ENCODE measurements around the gene WWOX. TPM values are rescaled to one million over a fixed set of nuclear protein-coding genes. Genes with fewer than 3 reads are reported as not detected.

WWOX gene
- total RNA-seq, 1 experiment from 2014 or later = 35.6 TPM

- no peak overlapping the region for H2AFZ ChIP-seq
- CTCF ChIA-PET = no interaction called here
These were observed 263.2 kb downstream of the WWOX start for GRCh38 chr16:78362524-78363135.

GRCh38 chr16:78363843-78364555 lies 264.5 kb downstream of the WWOX start:
- H3K9me2 ChIP-seq (ENCODE audit: insufficient read depth) = no peaks in the 10 kb centered on the region
- H3K36me3 ChIP-seq (ENCODE audit: low read depth) = no peaks in the 10 kb centered on the region
- intact Hi-C loops (cut with micrococcal nuclease; ENCODE audit: unreplicated experiment) = no loop called here
- H3K4me1 ChIP-seq (replicated peaks; ENCODE audit: insufficient read depth) = no peaks in the 10 kb centered on the region
- no peaks in the 10 kb centered on the region for H4K20me1 ChIP-seq (ENCODE audit: insufficient read depth)
- ChIA-PET POLR2A (ENCODE audit: unreplicated experiment) (no interaction called here), CTCF (no interaction called here)
- DNase-seq = no peak
- no peak overlapping the region for H3K4me2 ChIP-seq
- H3K27ac ChIP-seq = no peak overlapping the region
- no peaks in the 10 kb centered on the region for H3K9me3 ChIP-seq (ENCODE audit: insufficient read depth, low read depth)
- no peak for TF ChIP-seq EZH2 (IDR thresholded peaks at IDR 0.05; ENCODE audit: low read depth)
- TF ChIP-seq, protein P1, sequence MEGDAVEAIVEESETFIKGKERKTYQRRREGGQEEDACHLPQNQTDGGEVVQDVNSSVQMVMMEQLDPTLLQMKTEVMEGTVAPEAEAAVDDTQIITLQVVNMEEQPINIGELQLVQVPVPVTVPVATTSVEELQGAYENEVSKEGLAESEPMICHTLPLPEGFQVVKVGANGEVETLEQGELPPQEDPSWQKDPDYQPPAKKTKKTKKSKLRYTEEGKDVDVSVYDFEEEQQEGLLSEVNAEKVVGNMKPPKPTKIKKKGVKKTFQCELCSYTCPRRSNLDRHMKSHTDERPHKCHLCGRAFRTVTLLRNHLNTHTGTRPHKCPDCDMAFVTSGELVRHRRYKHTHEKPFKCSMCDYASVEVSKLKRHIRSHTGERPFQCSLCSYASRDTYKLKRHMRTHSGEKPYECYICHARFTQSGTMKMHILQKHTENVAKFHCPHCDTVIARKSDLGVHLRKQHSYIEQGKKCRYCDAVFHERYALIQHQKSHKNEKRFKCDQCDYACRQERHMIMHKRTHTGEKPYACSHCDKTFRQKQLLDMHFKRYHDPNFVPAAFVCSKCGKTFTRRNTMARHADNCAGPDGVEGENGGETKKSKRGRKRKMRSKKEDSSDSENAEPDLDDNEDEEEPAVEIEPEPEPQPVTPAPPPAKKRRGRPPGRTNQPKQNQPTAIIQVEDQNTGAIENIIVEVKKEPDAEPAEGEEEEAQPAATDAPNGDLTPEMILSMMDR (conservative IDR thresholded peaks at IDR 0.05) = no peak
- no peaks in the 10 kb centered on the region for H3K27me3 ChIP-seq (ENCODE audit: insufficient read depth, low read depth)
- H3K4me3 ChIP-seq = no peak overlapping the region
- H3K79me2 ChIP-seq (ENCODE audit: low read depth) = no peaks in the 10 kb centered on the region
- no peaks in the 10 kb centered on the region for H3F3A ChIP-seq (ENCODE audit: insufficient read depth, low read depth)
- BruUV-seq (replicated peaks) = no TSS peak
- H2AFZ ChIP-seq = no peak overlapping the region

More at GRCh38 chr16:78362524-78363135, 263.2 kb downstream of the WWOX start:
- Histone ChIP-seq H3K4me1 (replicated peaks; ENCODE audit: insufficient read depth) (no peaks in the 10 kb centered on the region), H3F3A (ENCODE audit: insufficient read depth, low read depth) (no peaks in the 10 kb centered on the region), H3K9me3 (ENCODE audit: insufficient read depth, low read depth) (no peaks in the 10 kb centered on the region), H3K4me2 (no peak overlapping the region), H3K27me3 (ENCODE audit: insufficient read depth, low read depth) (no peaks in the 10 kb centered on the region), H3K4me3 (no peak overlapping the region), H3K36me3 (ENCODE audit: low read depth) (no peaks in the 10 kb centered on the region), H4K20me1 (ENCODE audit: insufficient read depth) (no peaks in the 10 kb centered on the region), H3K9me2 (ENCODE audit: insufficient read depth) (no peaks in the 10 kb centered on the region), H3K79me2 (ENCODE audit: low read depth) (no peaks in the 10 kb centered on the region), H3K27ac (no peak overlapping the region)
- POLR2A ChIA-PET (ENCODE audit: unreplicated experiment) = no interaction called here
- TF ChIP-seq EZH2 (IDR thresholded peaks at IDR 0.05; ENCODE audit: low read depth) = no peak
- TF ChIP-seq, protein P1 (conservative IDR thresholded peaks at IDR 0.05) = no peak
- no peak for DNase-seq
- intact Hi-C loops (cut with micrococcal nuclease; ENCODE audit: unreplicated experiment) = no loop called here
- BruUV-seq (replicated peaks) = no TSS peak

DNA sequence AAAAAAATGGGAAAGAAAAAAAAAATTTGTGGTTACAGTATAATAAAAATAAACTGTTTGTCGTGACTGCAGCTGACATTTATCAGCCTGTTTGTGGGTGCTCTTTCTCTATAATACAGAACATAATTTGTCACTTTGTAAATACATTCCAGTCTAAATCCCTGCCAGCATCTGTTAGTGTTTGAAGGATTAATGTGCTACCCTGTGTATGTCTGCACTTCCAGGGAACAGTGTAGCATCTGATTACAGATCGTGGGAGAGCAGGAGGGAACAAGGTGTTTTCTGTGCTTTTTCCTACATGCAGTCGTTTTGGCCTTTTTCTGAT lies 265.1 kb downstream of the WWOX start:
- H3K36me3 ChIP-seq (ENCODE audit: low read depth) = no peaks in the 10 kb centered on the region
- intact Hi-C loops (cut with micrococcal nuclease; ENCODE audit: unreplicated experiment) = no loop called here
- no peak overlapping the region for H3K27ac ChIP-seq
- H2AFZ ChIP-seq = no peak overlapping the region
- H3K9me3 ChIP-seq (ENCODE audit: insufficient read depth, low read depth) = no peaks in the 10 kb centered on the region
- no peak overlapping the region for H3K4me3 ChIP-seq
- H3K4me1 ChIP-seq (replicated peaks; ENCODE audit: insufficient read depth) = no peaks in the 10 kb centered on the region
- CTCF ChIA-PET = no interaction called here
- DNase-seq = no peak
- POLR2A ChIA-PET (ENCODE audit: unreplicated experiment) = no interaction called here
- no peak overlapping the region for H3K4me2 ChIP-seq
- H3F3A ChIP-seq (ENCODE audit: insufficient read depth, low read depth) = no peaks in the 10 kb centered on the region
- no peaks in the 10 kb centered on the region for H3K9me2 ChIP-seq (ENCODE audit: insufficient read depth)
- BruUV-seq (replicated peaks) = no TSS peak
- no peaks in the 10 kb centered on the region for H3K79me2 ChIP-seq (ENCODE audit: low read depth)
- no peaks in the 10 kb centered on the region for H3K27me3 ChIP-seq (ENCODE audit: insufficient read depth, low read depth)
- TF ChIP-seq, protein P1 (conservative IDR thresholded peaks at IDR 0.05) = no peak
- TF ChIP-seq EZH2 (IDR thresholded peaks at IDR 0.05; ENCODE audit: low read depth) = no peak
- no peaks in the 10 kb centered on the region for H4K20me1 ChIP-seq (ENCODE audit: insufficient read depth)

All from PC-9 (cell line).